Measurements from ENCODE around the gene TPSB2.

GRCh38 chr16:1204933-1205332, 25.1 kb downstream of the TPSB2 start:
- TF ChIP-seq CTCF (IDR thresholded peaks at IDR 0.05 in 8 of 11, conservative IDR thresholded peaks at IDR 0.05 in 3 of 11) (no peak), POLR2A (IDR thresholded peaks at IDR 0.05) (no peak)
